Articular chondrocyte of knee joint (primary cell): ENCODE data around the gene KCNJ3. TPM values are rescaled to one million over a fixed set of nuclear protein-coding genes. Genes with fewer than 3 reads are reported as not detected.

Experiments used
- total RNA-seq: library from RNA; depleted of rRNA; stranded (reverse); fragments of >200 nt; gene quantifications from 2 replicates; pipeline ENCODE4 v1.2.3, GENCODE V29; 2012

KCNJ3 gene
- not detected in 2 replicates for total RNA-seq

GRCh38 chr2:154698296-154698720 is at the start of gene KCNJ3:
KCNJ3 (plus strand) TSS chr2:154698695; CDS start chr2:154698776, 81 bp downstream.

